NCI-H510A (cell line): Measurements from ENCODE around the gene CNKSR1.

ENCODE experiments used
- DNase-seq: peaks from one replicate; lab custom pipeline; 2025; lab: John Stamatoyannopoulos, UW

Gene CNKSR1

GRCh38 chr1:26177182-26177684 is at the start of gene CNKSR1:
CNKSR1 (plus strand) TSS chr1:26177491; CDS start chr1:26177548, 57 bp downstream.
- peak; percentile 81 for DNase-seq

GRCh38 chr1:26129778-26130177 is 47.5 kb upstream of the CNKSR1 start:
- DNase-seq: no peak

GRCh38 chr1:26130695-26131094 is 46.6 kb upstream of the CNKSR1 start:
- DNase-seq: no peak

- no peak for DNase-seq
Measured at GRCh38 chr1:26132128-26132833, 45.0 kb upstream of the CNKSR1 start.

- no peak for DNase-seq
Measured at GRCh38 chr1:26132834-26133167, 44.5 kb upstream of the CNKSR1 start.

- no peak for DNase-seq
Measured at GRCh38 chr1:26134466-26134865, 42.8 kb upstream of the CNKSR1 start.

- peak; percentile 13 for DNase-seq
Measured at GRCh38 chr1:26138974-26139558, 38.2 kb upstream of the CNKSR1 start.

- DNase-seq: no peak
Measured at GRCh38 chr1:26142159-26142558, 35.1 kb upstream of the CNKSR1 start.

GRCh38 chr1:26145041-26145959 is 32.0 kb upstream of the CNKSR1 start:
- peak; percentile 88 for DNase-seq

- no peak for DNase-seq
Measured at GRCh38 chr1:26145960-26146294, 31.4 kb upstream of the CNKSR1 start.

- no peak for DNase-seq
Measured at GRCh38 chr1:26148887-26149286, 28.4 kb upstream of the CNKSR1 start.

- DNase-seq: no peak
Measured at GRCh38 chr1:26153966-26154532, 23.2 kb upstream of the CNKSR1 start.

- DNase-seq: no peak
Measured at GRCh38 chr1:26154750-26155149, 22.5 kb upstream of the CNKSR1 start.

- no peak for DNase-seq
Measured at GRCh38 chr1:26155370-26156284, 21.7 kb upstream of the CNKSR1 start.

GRCh38 chr1:26156285-26157038 is 20.8 kb upstream of the CNKSR1 start:
- DNase-seq: peak; percentile 35

GRCh38 chr1:26158271-26158907 is 18.9 kb upstream of the CNKSR1 start:
- DNase-seq: no peak

GRCh38 chr1:26158908-26159742 is 18.2 kb upstream of the CNKSR1 start, which contains the start of gene FAM110D:
FAM110D (plus strand) TSS chr1:26159079; CDS start chr1:26161292, 2,213 bp downstream.
- no peak for DNase-seq

GRCh38 chr1:26159743-26160039 is 17.6 kb upstream of the CNKSR1 start:
- no peak for DNase-seq
